Measurements from ENCODE around the gene RPL37A.

DNA sequence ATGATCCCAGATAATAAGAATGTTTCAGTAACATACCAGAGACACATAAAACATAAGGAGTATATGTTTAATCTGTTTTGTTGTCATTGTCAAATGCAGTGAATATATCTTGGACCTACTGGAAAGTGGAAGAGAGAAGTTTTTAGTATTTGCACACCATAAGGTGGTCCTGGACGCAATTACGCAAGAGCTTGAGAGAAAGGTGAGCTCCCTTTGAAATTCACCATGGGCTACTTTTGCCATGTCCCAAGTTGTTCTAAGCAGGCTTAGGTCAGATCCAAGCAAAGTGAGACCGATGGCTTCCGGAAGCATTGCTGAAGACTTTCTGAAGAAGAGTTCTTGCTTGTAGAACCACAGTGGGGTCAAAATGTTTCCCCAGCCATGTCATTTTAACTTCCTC is 30.8 kb upstream of the RPL37A start:
- TF ChIP-seq POLR2A (IDR thresholded peaks at IDR 0.05) (no peak), POLR2AphosphoS5 (IDR thresholded peaks at IDR 0.05) (no peak)
- TF ChIP-seq, protein P1, sequence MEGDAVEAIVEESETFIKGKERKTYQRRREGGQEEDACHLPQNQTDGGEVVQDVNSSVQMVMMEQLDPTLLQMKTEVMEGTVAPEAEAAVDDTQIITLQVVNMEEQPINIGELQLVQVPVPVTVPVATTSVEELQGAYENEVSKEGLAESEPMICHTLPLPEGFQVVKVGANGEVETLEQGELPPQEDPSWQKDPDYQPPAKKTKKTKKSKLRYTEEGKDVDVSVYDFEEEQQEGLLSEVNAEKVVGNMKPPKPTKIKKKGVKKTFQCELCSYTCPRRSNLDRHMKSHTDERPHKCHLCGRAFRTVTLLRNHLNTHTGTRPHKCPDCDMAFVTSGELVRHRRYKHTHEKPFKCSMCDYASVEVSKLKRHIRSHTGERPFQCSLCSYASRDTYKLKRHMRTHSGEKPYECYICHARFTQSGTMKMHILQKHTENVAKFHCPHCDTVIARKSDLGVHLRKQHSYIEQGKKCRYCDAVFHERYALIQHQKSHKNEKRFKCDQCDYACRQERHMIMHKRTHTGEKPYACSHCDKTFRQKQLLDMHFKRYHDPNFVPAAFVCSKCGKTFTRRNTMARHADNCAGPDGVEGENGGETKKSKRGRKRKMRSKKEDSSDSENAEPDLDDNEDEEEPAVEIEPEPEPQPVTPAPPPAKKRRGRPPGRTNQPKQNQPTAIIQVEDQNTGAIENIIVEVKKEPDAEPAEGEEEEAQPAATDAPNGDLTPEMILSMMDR (IDR thresholded peaks at IDR 0.05 in 8 of 11, conservative IDR thresholded peaks at IDR 0.05 in 3 of 11) = no peak

Data from spleen (tissue), 7 donors.